ENCODE data around the gene FAM222B. TPM values are rescaled to one million over a fixed set of nuclear protein-coding genes. Genes with fewer than 3 reads are reported as not detected.

The FAM222B gene
- total and polyA plus RNA-seq, 12 donors = 4.9 to 18.3 (median 13.4) TPM

DNA sequence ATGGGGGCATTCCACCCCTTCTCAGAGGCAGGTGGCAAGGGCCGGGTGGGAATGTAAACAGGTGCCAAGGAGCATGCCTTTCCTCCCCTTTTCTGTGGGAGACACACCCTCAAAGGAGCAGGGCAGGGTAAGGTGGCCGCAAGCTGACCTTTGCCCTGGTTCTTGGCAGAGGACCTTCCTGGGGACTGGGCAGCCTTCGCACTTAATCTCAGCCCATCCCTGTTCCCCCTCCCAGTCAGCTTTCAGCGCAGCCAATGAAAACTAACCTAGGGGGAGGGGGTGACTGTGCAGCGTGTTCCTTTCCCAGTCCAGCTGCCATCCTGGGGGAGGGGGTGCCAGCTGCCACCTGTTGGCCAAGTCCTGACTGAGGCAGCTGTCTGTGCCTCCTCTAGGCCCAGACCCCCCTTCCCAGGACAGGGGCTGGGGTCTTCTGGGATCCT is 96.0 kb downstream of the FAM222B start:
- Histone ChIP-seq H3K4me3 (no peak overlapping the region), H3K27me3 (no peaks in the 10 kb centered on the region), H3K36me3 (replicated peaks in 1 of 2) (peaks cover 0 to 25% of the 10 kb centered on the region in 2 donors), H3K4me1 (replicated peaks in 1 of 2) (peaks cover 47 to 57% of the 10 kb centered on the region in 2 donors), H3K9me3 (replicated peaks in 1 of 3) (no peaks in the 10 kb centered on the region), H3K27ac (peak overlapping the region in 4 of 5 donors; percentile 79 to 98 (median 90))
- DNase-seq = peak in 5 of 7 donors; percentile 53 to 82 (median 69)
- TF ChIP-seq, protein P1, sequence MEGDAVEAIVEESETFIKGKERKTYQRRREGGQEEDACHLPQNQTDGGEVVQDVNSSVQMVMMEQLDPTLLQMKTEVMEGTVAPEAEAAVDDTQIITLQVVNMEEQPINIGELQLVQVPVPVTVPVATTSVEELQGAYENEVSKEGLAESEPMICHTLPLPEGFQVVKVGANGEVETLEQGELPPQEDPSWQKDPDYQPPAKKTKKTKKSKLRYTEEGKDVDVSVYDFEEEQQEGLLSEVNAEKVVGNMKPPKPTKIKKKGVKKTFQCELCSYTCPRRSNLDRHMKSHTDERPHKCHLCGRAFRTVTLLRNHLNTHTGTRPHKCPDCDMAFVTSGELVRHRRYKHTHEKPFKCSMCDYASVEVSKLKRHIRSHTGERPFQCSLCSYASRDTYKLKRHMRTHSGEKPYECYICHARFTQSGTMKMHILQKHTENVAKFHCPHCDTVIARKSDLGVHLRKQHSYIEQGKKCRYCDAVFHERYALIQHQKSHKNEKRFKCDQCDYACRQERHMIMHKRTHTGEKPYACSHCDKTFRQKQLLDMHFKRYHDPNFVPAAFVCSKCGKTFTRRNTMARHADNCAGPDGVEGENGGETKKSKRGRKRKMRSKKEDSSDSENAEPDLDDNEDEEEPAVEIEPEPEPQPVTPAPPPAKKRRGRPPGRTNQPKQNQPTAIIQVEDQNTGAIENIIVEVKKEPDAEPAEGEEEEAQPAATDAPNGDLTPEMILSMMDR (IDR thresholded peaks at IDR 0.05) = no peak
- TF ChIP-seq POLR2A (IDR thresholded peaks at IDR 0.05) = no peak
- 12 to 35% (median 23%) methylated on average over 4 to 5 of the region's 5 CpGs for WGBS, 4 donors
- intact Hi-C loops (cut with DNase I) = loop anchor here in 1 of 2 donors (2.0 kb wide), 1 partner anchor 18 kb away; the partner anchor contains the start of gene NEK8

DNA sequence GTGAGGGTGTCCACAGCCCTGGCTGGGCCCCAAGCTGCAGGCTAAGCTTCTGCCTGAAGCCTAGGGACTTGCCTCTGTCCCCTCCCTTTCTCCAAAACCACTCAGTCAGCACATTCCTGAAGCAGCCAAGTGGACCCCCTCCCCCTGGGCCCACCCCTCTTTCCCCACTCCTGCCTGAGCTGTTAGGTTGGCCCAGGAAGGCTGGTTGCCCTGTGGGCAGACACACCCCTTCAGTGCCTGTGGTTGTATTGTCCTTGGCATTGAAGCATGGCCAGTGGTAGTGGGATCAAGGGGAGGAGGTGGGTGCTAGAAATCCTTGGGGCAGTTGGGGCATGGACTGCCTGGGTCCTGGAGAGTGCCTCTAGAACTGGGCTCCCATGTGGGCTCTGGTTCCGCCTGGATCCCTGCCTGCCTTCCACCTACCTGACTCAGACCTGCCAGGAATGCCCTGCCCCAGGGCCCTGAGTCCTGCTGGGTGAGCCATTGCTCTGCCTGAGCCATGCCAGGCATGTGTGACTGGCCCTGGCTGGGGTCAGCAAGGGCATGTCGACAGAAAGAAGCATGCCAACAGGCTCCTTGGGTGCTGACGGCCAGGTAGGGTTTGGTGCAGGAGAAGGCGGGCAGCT is 96.7 kb downstream of the FAM222B start:
- TF ChIP-seq POLR2A (IDR thresholded peaks at IDR 0.05) = no peak
- TF ChIP-seq, protein P1 (IDR thresholded peaks at IDR 0.05) = no peak
- H3K27ac ChIP-seq = peak overlapping the region; percentile 43 to 98 (median 87)
- DNase-seq = peak; percentile 52 to 89 (median 84)
- 53 to 79% (median 59%) methylated on average over 3 to 4 of the region's 4 CpGs for WGBS, 4 donors
- peak overlapping the region in 1 of 4 donors; percentile 93 for H3K4me3 ChIP-seq
- intact Hi-C loops (cut with DNase I) = loop anchor here in 1 of 2 donors (2.0 kb wide), 1 partner anchor 17 kb away; the partner anchor contains the start of gene NEK8
- H3K27me3 ChIP-seq = no peaks in the 10 kb centered on the region
- no peaks in the 10 kb centered on the region for H3K9me3 ChIP-seq (replicated peaks in 1 of 3)
- peaks cover 47 to 57% of the 10 kb centered on the region in 2 donors for H3K4me1 ChIP-seq (replicated peaks in 1 of 2)
- peaks cover 0 to 25% of the 10 kb centered on the region in 2 donors for H3K36me3 ChIP-seq (replicated peaks in 1 of 2)

DNA sequence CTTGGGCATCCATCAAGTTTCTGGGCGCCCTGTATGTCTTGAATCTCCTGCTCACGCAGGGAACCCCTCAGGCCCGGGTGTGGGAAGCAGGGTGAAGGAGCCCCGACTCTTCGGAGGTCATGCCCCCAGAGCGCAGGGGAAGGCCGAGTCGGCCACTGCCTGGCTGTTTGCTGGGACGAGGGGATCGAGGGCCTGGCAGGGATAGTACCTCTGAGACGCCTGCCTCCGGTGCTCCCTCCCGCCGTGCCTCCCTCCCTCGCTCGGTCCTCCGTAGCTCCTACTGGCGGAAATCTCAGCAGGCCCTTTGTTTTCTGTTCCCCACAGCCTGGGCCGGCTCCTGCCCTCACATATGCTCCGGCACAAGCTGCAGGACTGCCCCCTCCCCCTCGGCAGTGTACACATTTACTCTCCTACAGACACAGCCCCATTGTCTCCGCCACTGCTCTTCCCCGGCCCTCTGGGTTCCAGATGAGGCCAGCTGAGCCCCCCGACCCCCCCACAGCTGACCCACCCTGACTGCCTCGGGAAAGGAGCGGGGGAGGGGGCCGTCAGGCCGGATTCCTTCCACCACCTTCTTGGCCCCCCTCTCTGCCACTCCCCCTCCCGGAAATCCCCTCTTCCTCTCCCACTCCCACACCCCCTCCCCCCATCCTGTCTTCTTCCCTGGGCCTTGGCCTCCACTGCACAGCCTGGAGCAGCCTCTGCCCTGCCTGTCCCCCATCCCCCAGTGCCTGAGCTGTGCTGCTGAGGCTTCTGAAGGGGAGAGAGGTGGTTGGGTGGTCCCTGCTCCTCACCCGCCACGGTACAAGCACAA is 97.4 kb downstream of the FAM222B start:
- Histone ChIP-seq H3K36me3 (replicated peaks in 1 of 2) (peaks cover 0 to 25% of the 10 kb centered on the region in 2 donors), H3K9me3 (replicated peaks in 1 of 3) (no peaks in the 10 kb centered on the region), H3K4me3 (peak overlapping the region in 3 of 4 donors; percentile 10 to 93 (median 38)), H3K27ac (peak overlapping the region; percentile 43 to 98 (median 87)), H3K4me1 (replicated peaks in 1 of 2) (peaks cover 47 to 57% of the 10 kb centered on the region in 2 donors), H3K27me3 (no peaks in the 10 kb centered on the region)
- TF ChIP-seq POLR2A (IDR thresholded peaks at IDR 0.05) = peak in 1 of 2 donors; percentile 50
- TF ChIP-seq, protein P1 (IDR thresholded peaks at IDR 0.05) = no peak
- 3 to 5% (median 4%) methylated on average over 14 to 31 of the region's 31 CpGs for WGBS, 4 donors
- peak; percentile 41 to 75 (median 60) for DNase-seq
- intact Hi-C loops (cut with DNase I) = no loop called here
